Right cardiac atrium (tissue), 5 donors: ENCODE measurements around the gene ATP1A1. TPM values are rescaled to one million over a fixed set of nuclear protein-coding genes. Genes with fewer than 3 reads are reported as not detected.

Source experiments
- ATAC-seq, 2 donors: fragments of 200-7000 bp; cut with Tn5 transposase; one replicate each; pipeline versions ENCODE4 v1.8.0 to v1.9.1; 2020; ENCODE audit warnings: moderate library complexity in 2 of 2, mild to moderate bottlenecking in 1 of 2
- DNase-seq, 3 donors: peaks; one replicate each; pipeline ENCODE4 v3.0.0-alpha.2; 2020
- H3K27ac ChIP-seq: one replicate; pipeline ENCODE4 v1.5.1; 2013; ENCODE audit warnings: mild to moderate bottlenecking, low read length, control low read depth, moderate library complexity
- H3K27me3 ChIP-seq: one replicate; pipeline ENCODE4 v1.6.1; 2013; ENCODE audit not compliant: control insufficient read depth, insufficient read depth
- H3K4me1 ChIP-seq: one replicate; pipeline ENCODE4 v1.6.1; 2013; ENCODE audit warnings: low read length; ENCODE audit not compliant: control insufficient read depth, insufficient read depth
- H3K4me3 ChIP-seq: one replicate; pipeline ENCODE4 v1.5.1; 2013; ENCODE audit warnings: low read length, control low read depth
- H3K9me3 ChIP-seq: one replicate; pipeline ENCODE4 v1.6.1; 2013; ENCODE audit warnings: low read length; ENCODE audit not compliant: control insufficient read depth
- WGBS: extraction: QIAGEN DNeasy Blood & Tissue Kit; methylation state at CpG from one replicate; pipeline ENCODE4 v1.1.7; 2013; 5-methylcytosine and 5-hydroxymethylcytosine counted together
- intact Hi-C, 4 donors: fragments of 100-400 bp; cut with DNase I; formaldehyde crosslinking; loops; one replicate each; pipeline versions ENCODE4 v1.11.0 to v1.14.0; 2022 to 2023
- polyA plus RNA-seq: library from polyadenylated mRNA; stranded (reverse); fragments of 200-250 nt; gene quantifications from one replicate; pipeline ENCODE4 v1.2.3, GENCODE V29; 2013
- total RNA-seq, 4 donors: library from RNA; stranded (reverse); fragmentation: NEBNext Ultra II Directional; extraction: Animal tissue kit (Norgen Biotek cat#: 25700); gene quantifications; one replicate each; pipeline ENCODE4 v1.2.1, GENCODE V29; 2021
- donor health status: healthy with polysubstance abuse.
- donor health status: DM: no; HTN: yes; CAD: no.
- donor health status: DM: no; HTN: no; CAD: no.
- donor health status: DM: no; HTN: yes; CAD: no; lungs with severe emphysema.
- donor health status: DM: yes; HTN: yes; CAD: no.

The ATP1A1 gene
- total and polyA plus RNA-seq, 5 donors: 155 to 326 (median 226) TPM

DNA sequence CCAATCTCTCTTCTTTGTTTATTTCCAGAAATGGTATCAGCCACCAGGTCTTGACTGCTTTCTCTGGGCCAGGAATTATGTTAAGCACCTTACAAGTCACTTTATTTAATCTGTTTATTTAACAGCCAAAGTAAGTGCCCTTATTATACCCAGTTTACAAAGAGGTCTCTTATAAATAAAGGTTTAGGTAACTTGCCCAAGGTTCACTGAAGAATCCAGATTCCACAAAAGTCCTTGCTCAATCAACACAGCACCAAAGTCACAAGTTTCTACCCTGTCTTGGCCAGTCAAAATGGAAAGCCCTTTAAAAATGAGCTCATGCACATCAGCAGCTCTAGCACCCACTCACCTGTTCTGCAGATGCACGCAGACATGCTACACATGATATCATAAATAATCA, 28.0 kb upstream of the ATP1A1 start:
- intact Hi-C loops: no loop called here
- no peak for DNase-seq
- Histone ChIP-seq H3K9me3 (no peaks in the 10 kb centered on the region), H3K27me3 (no peaks in the 10 kb centered on the region), H3K27ac (no peak overlapping the region), H3K4me3 (no peak overlapping the region), H3K4me1 (peaks cover 2% of the 10 kb centered on the region)
- 100% methylated on average over 1 of the region's 1 CpG for WGBS
- ATAC-seq: no peak

DNA sequence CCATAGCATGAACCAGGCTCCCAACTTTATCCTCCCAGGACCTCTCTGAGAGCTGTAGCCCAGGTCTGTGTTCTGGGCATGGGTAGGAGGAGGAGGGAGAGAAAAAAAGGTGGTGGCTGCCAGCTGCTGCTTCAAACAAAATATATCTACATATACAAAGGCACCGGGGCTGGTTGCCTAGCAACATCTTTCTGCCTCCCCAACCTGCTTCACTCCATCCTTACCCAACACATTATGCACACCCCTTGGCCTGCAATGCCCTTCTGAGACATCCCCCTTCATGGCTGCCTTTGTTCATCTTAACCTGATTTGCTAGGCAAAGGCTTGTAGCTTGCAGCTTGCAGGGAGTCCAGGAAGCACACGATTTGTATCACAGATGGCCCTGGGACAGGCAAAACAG, 27.2 kb upstream of the ATP1A1 start:
- no peak overlapping the region for H3K27ac ChIP-seq
- no peaks in the 10 kb centered on the region for H3K9me3 ChIP-seq
- H3K4me3 ChIP-seq: no peak overlapping the region
- WGBS: 11% methylated on average over 2 of the region's 2 CpGs
- ATAC-seq (no peak), DNase-seq (no peak)
- intact Hi-C loops: no loop called here
- H3K27me3 ChIP-seq: no peaks in the 10 kb centered on the region
- peaks cover 2% of the 10 kb centered on the region for H3K4me1 ChIP-seq

DNA sequence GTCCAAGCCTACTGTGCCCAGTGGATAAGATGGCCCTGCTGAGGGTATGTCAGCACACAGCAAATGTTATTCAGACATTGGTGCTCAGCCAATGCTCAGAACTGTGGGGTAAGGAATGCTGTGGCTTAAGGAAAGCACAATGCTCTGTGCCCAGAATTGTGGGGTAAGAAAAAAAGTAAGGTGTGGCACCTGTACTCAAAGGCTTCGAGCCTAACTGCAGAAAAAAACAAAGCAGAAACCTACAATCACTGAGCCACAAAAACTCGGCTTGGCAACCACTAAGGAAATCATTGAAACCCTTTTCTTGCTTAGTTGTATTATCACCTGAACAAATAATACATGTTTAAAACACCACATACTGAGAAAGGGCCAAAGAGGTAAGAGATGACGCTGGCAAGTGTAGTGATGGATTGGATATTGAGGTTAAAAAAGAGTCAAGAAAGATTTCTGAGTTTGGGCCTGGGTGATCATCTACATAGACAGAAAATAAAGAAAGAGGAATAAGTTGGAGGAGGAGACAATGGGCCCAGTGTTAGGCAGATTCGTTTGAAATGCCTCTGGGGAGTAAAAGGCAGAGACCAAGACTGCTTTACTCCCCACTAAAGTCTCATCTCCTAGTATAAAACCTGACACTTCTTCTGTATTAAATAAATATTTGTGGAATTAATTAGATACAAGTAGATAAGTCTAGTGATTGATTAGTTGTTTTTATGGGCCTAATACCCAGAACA, 25.9 kb upstream of the ATP1A1 start:
- H3K27me3 ChIP-seq: no peaks in the 10 kb centered on the region
- DNase-seq: no peak
- H3K4me3 ChIP-seq: no peak overlapping the region
- H3K27ac ChIP-seq: no peak overlapping the region
- intact Hi-C loops: no loop called here
- peaks cover 2% of the 10 kb centered on the region for H3K4me1 ChIP-seq
- 66% methylated on average over 4 of the region's 4 CpGs for WGBS
- ATAC-seq: no peak
- H3K9me3 ChIP-seq: no peaks in the 10 kb centered on the region

DNA sequence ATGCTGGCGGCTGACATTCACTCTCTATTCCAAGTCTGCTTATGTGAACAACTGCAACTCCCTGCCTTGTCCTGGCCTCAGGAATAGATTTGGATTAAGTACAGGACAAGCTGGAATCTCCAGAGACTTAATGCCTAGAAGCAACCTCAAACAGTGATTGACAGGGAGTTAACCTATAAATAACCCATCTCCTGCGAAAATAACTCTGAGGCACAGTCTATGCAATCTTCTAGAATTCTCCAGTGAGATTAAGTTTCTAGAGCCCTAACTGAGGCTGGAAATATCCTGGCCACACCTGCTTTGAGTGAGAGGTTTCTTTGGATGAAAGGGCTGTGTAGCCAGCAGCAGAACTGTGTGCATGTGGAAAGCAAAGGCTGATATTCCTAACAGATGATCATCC, 25.3 kb upstream of the ATP1A1 start:
- WGBS: 78% methylated on average over 2 of the region's 2 CpGs
- Histone ChIP-seq H3K4me3 (no peak overlapping the region), H3K27ac (no peak overlapping the region), H3K9me3 (no peaks in the 10 kb centered on the region), H3K27me3 (no peaks in the 10 kb centered on the region), H3K4me1 (peaks cover 2% of the 10 kb centered on the region)
- intact Hi-C loops: no loop called here
- no peak for DNase-seq
- no peak for ATAC-seq

DNA sequence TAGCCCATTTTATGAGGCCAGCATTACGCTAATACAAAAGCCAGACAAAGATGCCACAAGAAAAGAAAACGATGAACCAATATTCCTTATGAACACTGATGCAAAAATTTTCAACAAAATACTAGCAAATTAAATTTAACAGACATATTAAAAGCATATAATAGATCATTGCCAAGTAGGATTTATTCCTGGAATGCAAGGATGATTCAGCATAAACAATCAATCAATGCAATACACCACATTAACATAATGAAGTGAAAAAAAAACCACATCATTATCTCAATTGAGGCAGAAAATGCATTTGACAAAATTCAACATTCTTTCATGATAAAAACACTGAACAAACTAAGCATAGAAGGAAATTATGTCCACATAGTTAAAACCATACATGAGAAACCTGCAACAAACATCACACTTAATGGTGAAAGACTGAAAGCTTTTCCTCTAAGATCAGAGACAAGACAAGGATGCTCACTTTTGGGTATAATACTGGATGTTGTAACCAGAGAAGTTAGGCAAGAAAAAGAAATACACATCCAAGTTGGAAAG, 22.9 kb upstream of the ATP1A1 start:
- intact Hi-C loops: no loop called here
- WGBS: 95% methylated on average over 2 of the region's 2 CpGs
- Histone ChIP-seq H3K27me3 (no peaks in the 10 kb centered on the region), H3K9me3 (no peaks in the 10 kb centered on the region), H3K4me1 (peaks cover 2% of the 10 kb centered on the region), H3K27ac (no peak overlapping the region), H3K4me3 (no peak overlapping the region)
- ATAC-seq (no peak), DNase-seq (no peak)

DNA sequence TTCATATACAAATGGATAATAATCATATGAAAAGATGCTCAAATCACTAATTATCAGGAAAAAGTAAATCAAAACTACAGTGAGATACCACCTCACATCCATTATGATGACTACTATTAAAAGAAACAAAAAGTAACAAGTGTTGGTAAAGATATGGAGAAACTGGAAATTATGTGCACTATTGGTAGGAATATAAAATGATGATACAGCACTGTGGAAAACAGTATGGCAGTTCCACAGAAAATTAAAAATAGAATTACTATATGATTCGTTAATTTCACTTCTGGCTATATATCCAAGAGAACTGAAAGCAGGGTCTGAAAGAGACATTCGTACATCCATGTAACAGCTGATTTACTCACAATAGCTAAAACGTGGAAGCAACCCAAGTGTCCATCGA, 21.1 kb upstream of the ATP1A1 start:
- ATAC-seq (no peak), DNase-seq (no peak)
- whole genome bisulfite sequencing: 79% methylated on average over 4 of the region's 4 CpGs
- Histone ChIP-seq H3K27me3 (no peaks in the 10 kb centered on the region), H3K9me3 (no peaks in the 10 kb centered on the region), H3K4me3 (no peak overlapping the region), H3K27ac (no peak overlapping the region), H3K4me1 (no peaks in the 10 kb centered on the region)
- intact Hi-C loops: no loop called here

DNA sequence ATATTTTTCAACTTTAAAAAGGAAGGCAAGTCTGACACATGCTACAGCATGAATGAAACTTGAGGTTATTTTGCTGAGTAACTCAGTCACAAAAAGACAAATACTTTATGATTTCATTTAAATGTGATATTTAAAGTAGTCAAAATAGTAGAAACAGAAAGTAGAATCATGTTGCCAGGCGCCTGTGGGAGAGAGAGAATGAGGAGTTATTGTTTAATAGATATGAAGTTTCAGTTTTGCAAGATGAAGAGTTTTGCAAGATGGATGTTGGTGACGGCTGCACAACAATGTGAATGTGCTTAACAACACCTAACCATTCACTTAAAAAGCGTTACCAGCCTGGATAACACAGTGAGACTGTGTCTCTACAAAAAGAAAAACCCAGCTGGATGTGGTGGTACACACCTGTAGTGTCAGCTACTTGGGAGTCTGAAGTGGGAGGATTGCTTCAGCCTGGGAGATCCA, 20.7 kb upstream of the ATP1A1 start:
- WGBS: 77% methylated on average over 3 of the region's 3 CpGs
- no peak overlapping the region for H3K27ac ChIP-seq
- intact Hi-C loops: no loop called here
- DNase-seq (no peak), ATAC-seq (no peak)
- no peak overlapping the region for H3K4me3 ChIP-seq
- H3K27me3 ChIP-seq: no peaks in the 10 kb centered on the region
- H3K4me1 ChIP-seq: no peaks in the 10 kb centered on the region
- no peaks in the 10 kb centered on the region for H3K9me3 ChIP-seq

DNA sequence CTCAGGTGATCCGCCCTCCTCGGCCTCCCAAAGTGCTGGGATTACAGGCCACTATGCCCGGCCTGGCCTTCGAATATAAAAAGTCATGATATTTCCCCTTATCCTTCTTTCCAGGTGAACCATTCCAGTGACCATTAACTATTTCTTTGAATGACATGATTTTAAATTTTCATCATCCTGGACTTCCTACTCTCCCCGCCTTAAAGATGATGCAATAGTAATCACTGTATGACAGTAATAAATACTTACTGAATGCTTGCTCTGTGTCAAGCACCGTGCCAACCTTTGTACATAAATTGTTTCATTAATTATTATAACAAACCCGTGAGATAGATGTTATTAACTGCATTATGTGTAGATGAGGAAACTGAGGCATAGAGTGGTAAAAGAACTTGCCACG, 19.9 kb upstream of the ATP1A1 start:
- no peaks in the 10 kb centered on the region for H3K4me1 ChIP-seq
- DNase-seq: no peak
- no peaks in the 10 kb centered on the region for H3K9me3 ChIP-seq
- H3K4me3 ChIP-seq: no peak overlapping the region
- no peak for ATAC-seq
- H3K27me3 ChIP-seq: no peaks in the 10 kb centered on the region
- 94% methylated on average over 8 of the region's 8 CpGs for WGBS
- intact Hi-C loops: no loop called here
- H3K27ac ChIP-seq: no peak overlapping the region

DNA sequence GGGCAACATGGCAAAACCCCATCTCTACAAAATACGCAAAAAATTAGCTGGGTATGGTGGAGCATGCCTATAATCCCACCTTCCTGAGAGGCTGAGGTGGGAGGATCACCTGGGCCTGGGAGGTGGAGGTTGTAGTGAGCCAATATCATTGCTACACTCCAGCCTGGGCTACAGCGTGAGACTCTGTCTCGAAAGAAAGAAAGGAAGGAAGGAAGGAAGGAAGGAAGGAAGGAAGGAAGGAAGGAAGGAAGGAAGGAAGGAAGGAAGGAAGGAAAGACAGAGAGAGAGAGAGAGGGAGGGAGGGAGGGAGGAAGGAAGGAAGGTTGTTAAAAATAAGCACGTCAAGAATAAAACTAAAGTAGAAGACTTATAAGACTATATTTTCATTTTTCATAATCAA, 17.0 kb upstream of the ATP1A1 start:
- 63% methylated on average over 4 of the region's 4 CpGs for WGBS
- intact Hi-C loops: no loop called here
- ATAC-seq: no peak
- no peaks in the 10 kb centered on the region for H3K27me3 ChIP-seq
- H3K9me3 ChIP-seq: no peaks in the 10 kb centered on the region
- H3K27ac ChIP-seq: no peak overlapping the region
- H3K4me1 ChIP-seq: no peaks in the 10 kb centered on the region
- DNase-seq: no peak
- H3K4me3 ChIP-seq: no peak overlapping the region

DNA sequence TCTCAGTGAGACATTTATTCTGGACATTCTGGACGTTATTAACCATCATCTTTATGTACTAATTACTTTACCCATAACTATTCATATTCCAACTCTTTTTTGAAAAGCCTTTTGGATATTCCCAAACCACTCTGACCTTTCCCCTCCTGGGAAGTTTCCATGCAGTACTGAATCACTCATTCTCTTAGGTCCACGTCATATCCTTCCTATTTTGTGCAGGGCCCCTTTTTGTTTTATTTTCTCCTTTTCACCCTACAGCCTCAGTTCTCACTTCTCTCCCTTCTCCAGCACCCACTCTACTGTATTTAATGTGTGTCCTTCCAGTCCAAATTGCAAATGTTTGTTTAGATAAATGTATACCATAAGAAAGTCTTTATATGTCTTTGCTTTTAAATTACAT, 16.4 kb upstream of the ATP1A1 start:
- ATAC-seq: peak in 1 of 2 donors; percentile 50
- 46% methylated on average over 2 of the region's 2 CpGs for WGBS
- Histone ChIP-seq H3K27ac (no peak overlapping the region), H3K27me3 (no peaks in the 10 kb centered on the region), H3K4me1 (no peaks in the 10 kb centered on the region), H3K4me3 (no peak overlapping the region), H3K9me3 (no peaks in the 10 kb centered on the region)
- no peak for DNase-seq
- intact Hi-C loops: no loop called here

DNA sequence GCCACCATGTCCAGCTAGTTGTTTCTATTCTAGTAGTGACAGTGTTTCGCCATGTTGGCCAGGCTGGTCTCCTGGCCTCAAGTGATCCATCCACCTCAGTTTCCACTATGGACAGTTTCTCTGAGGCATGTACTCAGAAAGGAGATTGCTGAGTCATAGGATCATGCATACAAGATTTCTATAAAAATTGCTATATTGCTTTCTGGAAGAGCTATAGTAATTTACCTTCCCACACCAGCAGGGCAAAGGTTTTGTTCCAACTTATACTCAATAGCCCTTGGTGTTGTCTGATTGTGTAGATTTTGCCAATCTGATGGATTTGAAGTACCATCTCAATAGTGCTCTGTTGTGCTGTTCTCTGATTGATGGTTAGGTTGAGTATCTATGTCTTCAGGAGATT, 15.6 kb upstream of the ATP1A1 start:
- Histone ChIP-seq H3K27me3 (no peaks in the 10 kb centered on the region), H3K4me3 (no peak overlapping the region), H3K27ac (no peak overlapping the region), H3K9me3 (no peaks in the 10 kb centered on the region), H3K4me1 (no peaks in the 10 kb centered on the region)
- intact Hi-C loops: no loop called here
- ATAC-seq (no peak), DNase-seq (no peak)
- whole genome bisulfite sequencing: 98% methylated on average over 1 of the region's 1 CpG
